HG03378 (cell line): ENCODE data around the gene DOK5.

Experiments
- ATAC-seq: cut with Tn5 transposase; IDR thresholded peaks from one replicate; pipeline ENCODE4 v1.9.1; 2021; ENCODE audit warnings: mild to moderate bottlenecking, moderate library complexity; ENCODE audit not compliant: unreplicated experiment

Gene DOK5

GRCh38 chr20:54555150-54555549, 79.8 kb downstream of the DOK5 start:
- ATAC-seq = no peak

GRCh38 chr20:54556406-54556805, 81.0 kb downstream of the DOK5 start:
- no peak for ATAC-seq

- ATAC-seq = no peak
Observed at GRCh38 chr20:54557806-54558590, 82.6 kb downstream of the DOK5 start.

- no peak for ATAC-seq
Observed at GRCh38 chr20:54559890-54560289, 84.5 kb downstream of the DOK5 start.

GRCh38 chr20:54560357-54560756, 85.0 kb downstream of the DOK5 start:
- ATAC-seq = no peak

- no peak for ATAC-seq
Observed at GRCh38 chr20:54565255-54565654, 89.9 kb downstream of the DOK5 start.

DNA sequence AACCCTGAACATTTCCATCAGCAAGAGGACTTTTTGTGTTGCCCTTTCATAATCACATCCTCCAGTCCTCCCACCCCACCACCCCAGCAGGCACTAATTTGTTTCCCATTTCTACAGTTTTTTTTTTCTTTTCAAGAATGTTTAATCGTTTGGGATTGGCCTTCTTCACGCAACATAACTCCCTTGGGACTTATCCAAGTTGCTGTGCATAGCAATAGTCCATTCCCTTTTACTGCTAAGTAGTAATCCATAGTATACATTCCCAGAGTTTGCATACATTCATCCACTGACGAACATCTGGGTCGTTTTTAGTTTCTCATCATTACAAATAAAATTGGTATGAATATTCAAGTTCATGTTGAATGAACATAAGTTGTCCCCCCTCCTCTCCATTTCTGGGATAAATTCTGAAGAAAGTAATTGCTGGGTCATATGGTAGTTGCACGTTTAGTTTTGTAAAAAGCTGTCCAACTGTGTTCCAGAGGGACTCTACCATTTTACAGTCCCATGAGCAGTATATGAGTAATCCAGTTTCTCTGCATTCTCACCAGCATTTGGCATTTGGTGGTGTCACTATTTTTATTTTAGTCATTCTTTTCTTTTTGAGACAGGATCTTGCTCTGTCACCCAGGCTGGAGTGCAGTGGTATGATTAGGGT, 90.8 kb downstream of the DOK5 start:
- no peak for ATAC-seq

DNA sequence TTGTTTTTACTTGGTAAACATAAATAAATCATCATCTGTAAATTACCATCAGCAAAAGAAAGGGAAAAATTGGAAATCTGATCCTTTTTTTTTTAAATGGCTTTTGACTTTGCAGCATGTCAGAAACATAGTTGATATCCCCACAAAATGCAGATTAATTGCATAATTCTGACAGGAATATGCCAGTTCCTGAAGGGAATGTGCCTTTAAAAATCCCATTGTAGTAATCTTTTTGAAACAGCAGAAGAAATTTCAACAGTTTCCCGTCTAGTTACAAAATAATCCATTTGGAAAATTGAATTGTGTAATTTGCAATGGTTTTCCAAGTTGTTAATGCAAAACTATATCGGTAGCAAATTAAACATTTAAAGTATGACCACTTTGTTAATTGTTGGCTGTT, 95.2 kb downstream of the DOK5 start:
- no peak for ATAC-seq

GRCh38 chr20:54572665-54573435, 97.5 kb downstream of the DOK5 start:
- no peak for ATAC-seq

DNA sequence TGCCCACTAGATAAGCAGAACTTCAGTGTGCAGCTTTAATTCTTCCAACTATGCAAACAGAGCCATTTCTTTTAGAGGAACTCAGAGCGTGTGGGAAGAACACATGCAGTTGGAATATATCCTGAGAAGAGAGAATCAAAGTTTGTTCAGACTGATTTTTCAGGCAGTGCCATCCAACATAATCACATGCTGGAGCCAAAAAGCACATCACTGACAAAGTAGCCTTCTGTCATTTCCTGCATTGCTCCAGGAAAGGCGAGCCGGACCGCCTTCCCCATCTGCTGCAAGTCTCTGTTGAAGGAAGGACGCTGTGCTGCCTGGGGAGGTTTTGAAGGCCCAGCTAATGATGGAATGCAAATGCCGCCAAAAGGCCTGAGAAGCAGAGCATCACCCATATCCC, 98.4 kb downstream of the DOK5 start:
- no peak for ATAC-seq

DNA sequence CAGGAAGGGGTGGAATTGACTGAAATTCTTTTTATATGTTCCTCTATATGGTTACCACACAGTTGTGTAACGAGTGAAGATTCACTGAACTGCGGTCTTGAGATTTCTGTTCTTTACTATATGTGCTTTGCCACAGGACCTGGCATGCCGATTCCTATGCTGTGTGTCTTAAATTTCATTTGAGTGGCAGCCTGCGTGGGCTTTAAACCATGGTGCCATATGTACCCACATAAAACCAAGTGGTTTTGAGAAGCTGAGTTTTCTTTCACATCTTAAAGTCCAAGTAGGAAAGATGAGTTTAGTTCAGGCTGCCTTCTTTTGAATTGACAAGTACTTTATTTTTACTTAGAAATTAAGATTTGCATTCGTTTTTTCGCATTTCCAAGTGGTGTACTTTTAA, 101.1 kb downstream of the DOK5 start:
- ATAC-seq = no peak

- no peak for ATAC-seq
Observed at GRCh38 chr20:54577637-54578036, 102.2 kb downstream of the DOK5 start.

GRCh38 chr20:54585217-54585616, 109.8 kb downstream of the DOK5 start:
- no peak for ATAC-seq

- ATAC-seq = no peak
Observed at GRCh38 chr20:54587408-54587807, 112.0 kb downstream of the DOK5 start.

- no peak for ATAC-seq
Observed at GRCh38 chr20:54589402-54590030, 114.1 kb downstream of the DOK5 start.

DNA sequence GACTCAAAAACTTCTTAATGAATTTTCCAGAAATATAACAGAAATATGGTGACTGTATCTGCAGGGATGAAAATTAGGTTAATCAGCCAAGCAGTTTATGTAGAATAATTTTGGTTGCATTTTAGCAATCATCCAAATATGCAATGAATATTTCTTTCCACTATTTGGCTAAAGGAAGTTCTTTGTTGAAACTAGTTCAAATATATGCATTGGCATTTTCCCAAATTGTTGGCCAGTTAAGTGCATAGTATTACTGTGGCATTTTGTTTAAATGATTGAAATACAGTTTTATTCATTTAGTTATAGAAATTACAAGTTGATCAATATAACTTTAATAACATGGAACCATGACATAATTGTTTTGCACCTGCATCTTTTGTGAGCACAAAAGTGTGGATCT, 115.5 kb downstream of the DOK5 start:
- no peak for ATAC-seq

DNA sequence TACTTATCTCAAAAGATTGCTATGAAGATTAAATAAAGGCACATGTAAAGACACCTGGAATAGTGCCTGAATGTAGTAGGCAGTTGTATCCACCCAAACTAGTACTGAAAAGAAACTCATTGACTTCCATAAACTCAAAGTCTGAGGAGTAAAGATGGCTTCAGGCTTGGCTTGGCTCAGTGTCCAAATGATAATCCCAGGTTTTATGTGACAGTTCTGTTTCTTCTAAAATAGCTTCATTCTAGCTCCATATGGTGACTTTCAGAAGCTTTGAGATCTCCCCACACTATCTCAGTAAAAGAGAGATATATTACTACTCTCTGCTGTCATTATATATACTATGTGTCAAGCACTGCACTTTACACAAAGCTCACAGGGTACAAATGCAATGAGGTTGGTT, 121.3 kb downstream of the DOK5 start:
- ATAC-seq = no peak

DNA sequence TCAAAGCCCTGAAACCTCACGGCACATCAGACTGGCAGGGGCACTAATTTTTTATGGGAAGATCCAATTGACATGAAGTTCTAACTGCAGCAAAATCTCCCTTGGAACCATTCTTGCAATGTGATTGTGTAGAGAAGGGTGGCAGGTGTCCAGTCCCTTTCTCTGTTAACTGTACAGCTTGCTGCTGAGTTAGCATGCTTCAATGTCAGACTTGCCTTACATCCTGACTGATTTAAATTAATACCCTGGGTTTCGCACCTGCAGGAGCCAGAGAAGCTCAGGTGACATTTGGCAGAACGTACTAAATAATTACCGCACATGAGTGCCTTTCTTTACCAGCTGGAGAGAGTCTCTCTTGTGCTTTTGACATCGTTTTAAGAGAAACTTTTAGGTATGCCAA, 123.0 kb downstream of the DOK5 start:
- no peak for ATAC-seq

- no peak for ATAC-seq
Observed at GRCh38 chr20:54600634-54601033, 125.2 kb downstream of the DOK5 start.

DNA sequence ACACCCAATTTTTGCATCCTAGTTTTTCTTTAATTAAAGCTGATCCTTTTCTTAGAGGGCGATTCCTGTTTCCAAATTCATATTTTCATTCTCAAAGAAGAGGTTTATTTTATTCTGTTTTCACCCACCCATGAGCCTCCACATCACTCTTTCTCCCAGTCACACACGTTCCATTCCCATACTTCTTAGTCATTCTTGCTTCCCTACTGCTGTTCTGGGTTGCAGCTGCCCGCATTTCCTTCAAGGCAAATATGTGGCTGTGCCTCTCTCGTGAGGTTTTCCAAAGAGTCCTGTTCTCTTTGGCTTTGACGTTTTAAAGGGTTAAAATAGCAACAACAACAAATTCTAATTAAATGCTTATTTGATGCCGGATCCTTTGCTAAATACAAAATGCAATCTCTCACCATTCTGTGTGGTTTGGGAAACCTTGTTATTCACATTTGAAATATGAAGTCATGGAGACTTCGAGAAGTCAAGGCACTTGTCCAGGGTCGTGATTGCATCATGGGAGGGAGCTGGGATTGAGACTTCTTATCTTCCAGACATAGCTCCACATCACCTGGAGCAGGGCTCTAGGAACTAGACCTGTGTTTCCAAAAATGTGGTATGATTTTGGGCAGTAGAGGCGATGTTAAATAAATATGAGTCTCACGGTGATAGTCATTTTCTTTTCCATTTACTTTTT, 126.6 kb downstream of the DOK5 start:
- no peak for ATAC-seq

DNA sequence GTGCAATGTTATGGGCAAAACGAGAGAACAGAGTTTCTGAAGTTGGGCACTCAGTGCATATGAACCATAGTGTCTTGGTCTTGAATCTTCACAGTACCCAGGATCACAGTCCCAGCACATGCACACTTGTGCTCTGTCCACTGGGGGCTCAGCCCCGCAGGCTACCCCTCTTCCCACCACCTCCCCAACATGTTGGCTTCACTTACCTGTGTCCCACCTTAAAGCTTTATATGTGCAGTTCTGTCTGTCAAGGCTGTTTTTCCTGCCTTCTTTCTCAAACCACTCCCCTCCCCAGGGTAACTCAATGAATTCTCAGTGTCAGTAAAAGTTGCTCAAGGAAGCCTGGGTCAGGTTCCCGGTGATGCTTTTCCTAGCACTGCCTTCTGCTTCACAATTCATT, 129.9 kb downstream of the DOK5 start:
- no peak for ATAC-seq
